OCI-LY7 (cell line): ENCODE results near the gene CA9. TPM values are rescaled to one million over a fixed set of nuclear protein-coding genes. Genes with fewer than 3 reads are reported as not detected.

ENCODE experiments used
- BruUV-seq: library from RNA; stranded (reverse); fragments of 400-500 nt; replicated peaks from 2 replicates; lab custom pipeline; 2021; lab: Mats Ljungman, UMichigan
- CTCF ChIA-PET: fragments of 300-600 bp; sonication (Branson Sonifier 250); formaldehyde crosslinking; loops from one replicate; lab custom pipeline; 2022; ENCODE audit warnings: antibody characterized with exemption; ENCODE audit not compliant: unreplicated experiment; lab: Charles Lee
- POLR2A ChIA-PET: fragments of 300-600 bp; sonication (Branson Sonifier 250); formaldehyde crosslinking; loops from one replicate; lab custom pipeline; 2022; ENCODE audit warnings: antibody characterized with exemption; lab: Charles Lee
- DNase-seq: peaks from one replicate; pipeline ENCODE4 v3.0.0-alpha.2; 2015; ENCODE audit warnings: low spot score
- H2AFZ ChIP-seq: fragments of 200-600 bp; sonication (generic), shearing (Covaris generic); 2 replicates; pipeline ENCODE4 v1.6.1; 2014; ENCODE audit warnings: mild to moderate bottlenecking, antibody characterized with exemption, low read length, moderate library complexity
- H3K27ac ChIP-seq: fragments of 200-600 bp; sonication (generic); 2 replicates; pipeline ENCODE4 v1.5.1; 2014; ENCODE audit warnings: mixed run types, low read depth, mild to moderate bottlenecking, moderate library complexity, low read length, inconsistent platforms; ENCODE audit not compliant: poor library complexity, severe bottlenecking
- H3K36me3 ChIP-seq: fragments of 200-600 bp; sonication (generic); 2 replicates; pipeline ENCODE4 v1.6.1; 2014; ENCODE audit warnings: mild to moderate bottlenecking, antibody characterized with exemption, low read length, moderate library complexity, mixed read lengths; ENCODE audit not compliant: insufficient read depth
- H3K4me1 ChIP-seq: fragments of 200-600 bp; sonication (generic); 2 replicates; pipeline ENCODE4 v1.5.1; 2014; ENCODE audit warnings: mild to moderate bottlenecking, low read length; ENCODE audit not compliant: insufficient read depth, poor library complexity, severe bottlenecking
- H3K4me2 ChIP-seq: fragments of 200-600 bp; sonication (generic); 2 replicates; pipeline ENCODE4 v1.6.1; 2014; ENCODE audit warnings: mild to moderate bottlenecking, low read length
- H3K4me3 ChIP-seq: fragments of 200-600 bp; sonication (generic); 2 replicates; pipeline ENCODE4 v1.5.1; 2014; ENCODE audit warnings: mild to moderate bottlenecking, low read depth, low read length; ENCODE audit not compliant: poor library complexity, severe bottlenecking
- H3K79me2 ChIP-seq: fragments of 200-600 bp; sonication (generic); 2 replicates; pipeline ENCODE4 v1.6.1; 2016; ENCODE audit warnings: low read depth, mild to moderate bottlenecking, low read length, moderate library complexity, mixed read lengths; ENCODE audit not compliant: insufficient read depth
- H3K9me2 ChIP-seq: fragments of 200-600 bp; sonication (generic); 2 replicates; pipeline ENCODE4 v1.6.1; 2016; ENCODE audit warnings: mild to moderate bottlenecking, low read length, mixed read lengths; ENCODE audit not compliant: insufficient read depth
- H3K9me3 ChIP-seq: fragments of 200-600 bp; sonication (generic); 2 replicates; pipeline ENCODE4 v1.6.1; 2014; ENCODE audit warnings: mild to moderate bottlenecking, mixed run types, low read length, mixed read lengths
- H4K20me1 ChIP-seq: fragments of 200-600 bp; sonication (generic); 2 replicates; pipeline ENCODE4 v1.6.1; 2014; ENCODE audit warnings: mild to moderate bottlenecking, antibody characterized with exemption, low read length, moderate library complexity, mixed read lengths; ENCODE audit not compliant: insufficient read depth
- CTCF ChIP-seq: fragments of 200-600 bp; sonication (generic); conservative IDR thresholded peaks from 2 replicates; pipeline ENCODE4 v1.5.1; 2014; ENCODE audit warnings: mild to moderate bottlenecking, antibody characterized with exemption, low read length, moderate library complexity, mixed read lengths
- EZH2phosphoT487 ChIP-seq: fragments of 200-600 bp; sonication (generic); IDR thresholded peaks from 2 replicates; pipeline ENCODE4 v1.6.1; 2018; ENCODE audit warnings: low read depth, borderline replicate concordance, mild to moderate bottlenecking, mixed run types, antibody characterized with exemption, low read length, moderate library complexity, mixed read lengths
- intact Hi-C: fragments of 100-400 bp; cut with micrococcal nuclease; formaldehyde crosslinking; loops from one replicate; pipeline ENCODE4 v1.10.0; 2022; ENCODE audit not compliant: unreplicated experiment
- total RNA-seq, 2 experiments: library from RNA; depleted of rRNA in 1 of 2; stranded (reverse); fragments of >200 nt in 1 of 2; shearing (Covaris generic) in 1 of 2; gene quantifications; 2 replicates each; pipeline ENCODE4 v1.2.3, GENCODE V29; 2014 to 2022

Gene CA9
- total RNA-seq, 2 experiments from 2014 or later = 0.16 TPM; not detected in 1

- BruUV-seq = no TSS peak
- Histone ChIP-seq H3K4me1 (no peaks in the 10 kb centered on the region), H4K20me1 (no peaks in the 10 kb centered on the region), H3K79me2 (no peaks in the 10 kb centered on the region), H2AFZ (no peak overlapping the region), H3K9me3 (no peaks in the 10 kb centered on the region), H3K36me3 (peaks cover 96% of the 10 kb centered on the region), H3K9me2 (no peaks in the 10 kb centered on the region), H3K4me3 (no peak overlapping the region), H3K4me2 (no peak overlapping the region), H3K27ac (no peak overlapping the region)
- intact Hi-C loops = no loop called here
- POLR2A ChIA-PET = interaction anchor here (1.2 kb wide), 1 partner anchor 27 kb away, joined by 3 read pairs; no protein-coding TSS in a partner anchor
- DNase-seq = no peak
- CTCF ChIA-PET = no interaction called here
- TF ChIP-seq CTCF (no peak), EZH2phosphoT487 (no peak)
These were observed 34.4 kb downstream of the CA9 start for GRCh38 chr9:35708146-35708545.

GRCh38 chr9:35710818-35711500, 37.2 kb downstream of the CA9 start:
- Histone ChIP-seq H4K20me1 (no peaks in the 10 kb centered on the region), H3K36me3 (peaks cover 95% of the 10 kb centered on the region), H3K9me2 (no peaks in the 10 kb centered on the region), H2AFZ (no peak overlapping the region), H3K9me3 (no peaks in the 10 kb centered on the region), H3K27ac (no peak overlapping the region), H3K4me1 (no peaks in the 10 kb centered on the region), H3K4me3 (no peak overlapping the region), H3K79me2 (no peaks in the 10 kb centered on the region), H3K4me2 (no peak overlapping the region)
- CTCF ChIA-PET = no interaction called here
- TF ChIP-seq CTCF (no peak), EZH2phosphoT487 (no peak)
- POLR2A ChIA-PET = no interaction called here
- BruUV-seq = TSS peak; percentile 48
- no peak for DNase-seq
- intact Hi-C loops = no loop called here
